GM10266 (cell line): ENCODE data around the gene SCNN1G.
"Not testable (repeated sequence)": the region's sequence is repeated elsewhere in the genome, so short reads cannot be mapped to it uniquely, and the experiment has no call there.

ENCODE experiments used
- DNase-seq: peaks from one replicate; pipeline ENCODE4 v3.0.0; 2012; ENCODE audit errors: extremely low spot score
- TF ChIP-seq, protein P1 (sequence below): IDR thresholded peaks from 2 replicates; pipeline ENCODE4 v1.5.1; 2012; ENCODE audit warnings: mild to moderate bottlenecking, low read depth; ENCODE audit not compliant: control insufficient read depth, insufficient read depth; ENCODE audit errors: missing control alignments

SCNN1G gene

DNA sequence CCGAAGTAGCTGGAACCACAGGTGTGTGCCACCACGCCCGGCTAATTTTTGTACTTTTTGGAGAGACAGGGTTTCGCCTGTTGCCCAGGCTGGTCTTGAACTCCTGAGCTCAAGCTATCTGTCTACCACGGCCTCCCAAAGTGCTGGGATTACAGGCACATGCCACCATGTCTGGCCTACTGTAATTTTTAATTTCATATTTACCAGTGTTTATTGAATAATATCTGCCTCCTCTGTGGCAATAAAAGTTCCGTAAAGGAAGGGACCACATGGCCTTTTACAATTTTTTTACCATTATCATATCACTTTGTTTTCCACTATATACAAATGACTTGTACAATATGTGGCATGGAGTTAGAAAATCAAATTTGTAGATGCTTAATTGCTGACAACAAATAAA, 41.0 kb upstream of the SCNN1G start:
- DNase-seq, result no peak
- TF ChIP-seq, protein P1, sequence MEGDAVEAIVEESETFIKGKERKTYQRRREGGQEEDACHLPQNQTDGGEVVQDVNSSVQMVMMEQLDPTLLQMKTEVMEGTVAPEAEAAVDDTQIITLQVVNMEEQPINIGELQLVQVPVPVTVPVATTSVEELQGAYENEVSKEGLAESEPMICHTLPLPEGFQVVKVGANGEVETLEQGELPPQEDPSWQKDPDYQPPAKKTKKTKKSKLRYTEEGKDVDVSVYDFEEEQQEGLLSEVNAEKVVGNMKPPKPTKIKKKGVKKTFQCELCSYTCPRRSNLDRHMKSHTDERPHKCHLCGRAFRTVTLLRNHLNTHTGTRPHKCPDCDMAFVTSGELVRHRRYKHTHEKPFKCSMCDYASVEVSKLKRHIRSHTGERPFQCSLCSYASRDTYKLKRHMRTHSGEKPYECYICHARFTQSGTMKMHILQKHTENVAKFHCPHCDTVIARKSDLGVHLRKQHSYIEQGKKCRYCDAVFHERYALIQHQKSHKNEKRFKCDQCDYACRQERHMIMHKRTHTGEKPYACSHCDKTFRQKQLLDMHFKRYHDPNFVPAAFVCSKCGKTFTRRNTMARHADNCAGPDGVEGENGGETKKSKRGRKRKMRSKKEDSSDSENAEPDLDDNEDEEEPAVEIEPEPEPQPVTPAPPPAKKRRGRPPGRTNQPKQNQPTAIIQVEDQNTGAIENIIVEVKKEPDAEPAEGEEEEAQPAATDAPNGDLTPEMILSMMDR, result no peak

DNA sequence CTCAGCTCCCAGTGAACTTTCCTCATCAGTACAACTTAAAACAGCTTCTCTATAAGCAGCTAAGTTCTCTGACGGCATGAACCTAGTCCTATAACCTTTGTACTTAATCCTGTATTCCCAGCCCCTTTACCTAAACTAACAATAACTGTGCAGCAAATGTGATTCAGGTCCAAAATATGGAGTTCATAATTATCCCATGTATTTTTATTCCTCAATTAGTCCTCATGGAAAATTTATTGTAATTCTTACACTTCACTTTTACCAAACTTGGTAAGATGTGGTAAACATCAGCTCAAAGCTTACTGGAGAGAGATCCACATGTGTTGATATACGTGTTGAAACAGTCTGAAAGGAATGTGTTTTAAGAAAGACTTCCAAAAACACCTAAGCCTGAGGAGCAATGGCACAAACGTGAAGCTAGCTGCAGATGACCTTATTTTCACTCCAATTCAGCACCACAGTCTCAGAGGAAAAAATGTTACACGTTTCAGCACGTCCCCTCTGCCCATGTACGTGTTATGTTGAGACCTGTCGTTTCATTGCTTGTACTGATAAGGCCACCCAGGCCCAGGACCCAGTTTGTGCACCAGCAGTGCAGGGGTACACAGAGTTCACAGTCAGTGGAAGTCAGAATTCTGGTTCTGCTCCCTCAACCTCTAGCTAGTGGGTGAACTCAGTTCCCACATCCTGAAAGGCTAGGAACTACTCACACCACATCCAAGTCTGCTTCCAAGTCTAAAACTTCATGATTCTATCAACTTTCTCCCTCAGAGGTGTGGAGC, 40.4 kb upstream of the SCNN1G start:
- DNase-seq, result no peak
- TF ChIP-seq, protein P1, result no peak

DNA sequence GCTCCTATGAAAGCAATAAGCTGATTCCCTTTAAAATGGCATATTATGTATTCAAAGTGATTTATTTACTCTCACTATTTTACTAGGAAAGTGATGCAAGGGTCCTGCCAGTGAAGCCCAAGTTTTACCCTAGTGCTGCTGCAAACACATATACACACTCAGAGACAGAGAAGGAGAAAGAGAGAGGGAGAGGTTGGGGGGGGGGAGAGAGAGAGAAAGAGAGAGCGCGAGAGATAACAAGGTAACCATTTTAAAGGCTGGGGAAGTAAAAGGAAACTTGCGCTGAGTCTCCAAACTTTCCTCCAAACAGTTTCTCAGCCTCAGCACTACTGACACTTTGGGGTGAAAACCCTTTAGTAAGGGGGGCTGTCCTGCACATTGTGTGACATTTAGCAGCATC, 39.2 kb upstream of the SCNN1G start:
- TF ChIP-seq, protein P1, result no peak
- no peak for DNase-seq

DNA sequence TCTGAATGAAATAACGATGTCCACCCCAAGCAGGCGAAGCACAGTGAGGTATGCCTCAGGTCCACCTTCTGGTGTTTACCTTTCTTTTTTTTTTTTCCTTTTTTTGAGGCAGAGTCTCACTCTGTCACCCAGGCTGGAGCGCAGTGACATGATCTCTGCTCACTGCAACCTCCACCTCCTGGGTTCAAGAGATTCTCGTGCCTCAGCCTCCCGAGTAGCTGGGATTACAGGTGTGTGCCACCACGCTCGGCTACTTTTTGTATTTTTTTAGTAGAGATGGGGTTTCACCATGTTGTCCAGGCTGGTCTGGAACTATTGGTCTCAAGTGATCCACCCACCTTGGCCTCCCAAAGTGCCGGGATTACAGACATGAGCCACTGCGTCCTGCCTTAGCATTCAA, 38.2 kb upstream of the SCNN1G start:
- DNase-seq, result not testable (repeated sequence)

DNA sequence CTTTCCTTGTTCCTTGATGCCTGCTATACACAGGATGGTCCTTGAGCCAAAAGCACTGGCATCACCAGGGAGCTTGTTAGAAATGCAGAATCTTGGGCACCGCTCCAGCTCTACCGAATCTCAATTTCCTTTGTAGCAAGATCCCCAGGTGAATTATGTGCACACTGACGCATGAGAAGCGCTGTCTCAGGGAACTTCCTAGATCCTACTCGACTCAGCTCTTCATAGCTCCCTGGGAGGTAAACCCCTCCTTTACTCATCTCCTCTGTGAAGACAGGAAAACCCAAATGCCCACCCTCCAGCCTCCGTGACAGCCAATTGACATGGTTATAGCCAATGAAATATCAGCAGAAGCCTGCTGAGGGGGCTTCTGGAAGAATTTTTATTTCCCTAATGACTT, 37.4 kb upstream of the SCNN1G start:
- no peak for DNase-seq
- TF ChIP-seq, protein P1, result no peak

DNA sequence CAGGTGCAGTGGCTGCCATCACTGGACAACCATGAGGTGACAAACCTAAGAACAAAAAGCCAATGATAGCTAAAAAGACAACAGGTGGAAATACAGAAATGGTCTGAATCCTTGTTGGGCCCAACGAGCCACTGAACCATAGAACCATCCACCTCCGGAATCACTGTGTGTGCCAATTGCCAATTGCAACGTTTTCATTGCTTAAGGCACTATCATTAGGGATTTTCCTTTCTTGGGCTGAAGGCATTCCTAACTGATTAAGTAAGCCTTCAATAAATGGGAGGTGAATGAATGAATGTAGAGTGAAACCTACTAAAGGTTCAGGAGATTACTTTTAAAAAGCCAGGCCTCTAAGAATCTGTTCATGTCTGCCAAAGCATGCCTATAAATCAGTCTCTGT, 36.9 kb upstream of the SCNN1G start:
- DNase-seq, result no peak
- TF ChIP-seq, protein P1, result no peak

DNA sequence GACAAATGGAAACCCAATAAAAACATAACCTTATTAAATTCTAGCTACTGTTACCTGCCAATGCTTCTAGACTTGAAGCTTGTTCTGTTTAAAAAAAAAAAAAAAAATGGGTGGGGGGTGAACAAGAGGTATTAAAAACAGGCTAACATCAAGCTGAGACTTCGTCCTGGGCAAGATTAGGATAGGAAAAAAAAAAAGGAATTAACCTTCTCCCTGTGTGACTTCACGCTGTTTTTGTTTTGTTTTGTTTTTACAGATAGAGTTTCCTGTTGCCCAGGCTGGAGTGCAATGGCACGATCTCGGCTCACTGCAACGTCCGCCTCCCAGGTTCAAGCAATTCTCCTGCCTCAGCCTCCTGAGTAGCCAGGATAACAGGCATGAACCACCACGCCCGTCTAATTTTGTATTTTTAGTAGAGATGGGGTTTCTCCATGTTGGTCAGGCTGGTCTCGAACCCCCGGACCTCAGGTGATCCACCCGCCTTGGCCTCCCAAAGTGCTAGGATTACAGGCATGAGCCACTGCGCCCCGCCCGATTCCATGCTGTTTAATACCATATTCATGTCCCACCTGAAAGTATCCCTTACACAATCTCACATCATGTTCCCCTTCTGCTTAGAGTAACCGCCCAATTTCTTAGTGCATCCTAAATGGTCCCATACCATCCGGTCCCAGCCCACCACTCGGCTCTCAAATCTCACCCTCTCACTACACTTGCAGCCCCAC, 35.5 kb upstream of the SCNN1G start:
- TF ChIP-seq, protein P1, result no peak
- no peak for DNase-seq
